OCI-M1 (cell line): ENCODE results near the gene PDZD11.
"Not testable (repeated sequence)": the region's sequence is repeated elsewhere in the genome, so short reads cannot be mapped to it uniquely, and the experiment has no call there.

Experiments
- DNase-seq: peaks from one replicate; lab custom pipeline; 2025; lab: John Stamatoyannopoulos, UW

The PDZD11 gene, protein sequence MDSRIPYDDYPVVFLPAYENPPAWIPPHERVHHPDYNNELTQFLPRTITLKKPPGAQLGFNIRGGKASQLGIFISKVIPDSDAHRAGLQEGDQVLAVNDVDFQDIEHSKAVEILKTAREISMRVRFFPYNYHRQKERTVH

DNA sequence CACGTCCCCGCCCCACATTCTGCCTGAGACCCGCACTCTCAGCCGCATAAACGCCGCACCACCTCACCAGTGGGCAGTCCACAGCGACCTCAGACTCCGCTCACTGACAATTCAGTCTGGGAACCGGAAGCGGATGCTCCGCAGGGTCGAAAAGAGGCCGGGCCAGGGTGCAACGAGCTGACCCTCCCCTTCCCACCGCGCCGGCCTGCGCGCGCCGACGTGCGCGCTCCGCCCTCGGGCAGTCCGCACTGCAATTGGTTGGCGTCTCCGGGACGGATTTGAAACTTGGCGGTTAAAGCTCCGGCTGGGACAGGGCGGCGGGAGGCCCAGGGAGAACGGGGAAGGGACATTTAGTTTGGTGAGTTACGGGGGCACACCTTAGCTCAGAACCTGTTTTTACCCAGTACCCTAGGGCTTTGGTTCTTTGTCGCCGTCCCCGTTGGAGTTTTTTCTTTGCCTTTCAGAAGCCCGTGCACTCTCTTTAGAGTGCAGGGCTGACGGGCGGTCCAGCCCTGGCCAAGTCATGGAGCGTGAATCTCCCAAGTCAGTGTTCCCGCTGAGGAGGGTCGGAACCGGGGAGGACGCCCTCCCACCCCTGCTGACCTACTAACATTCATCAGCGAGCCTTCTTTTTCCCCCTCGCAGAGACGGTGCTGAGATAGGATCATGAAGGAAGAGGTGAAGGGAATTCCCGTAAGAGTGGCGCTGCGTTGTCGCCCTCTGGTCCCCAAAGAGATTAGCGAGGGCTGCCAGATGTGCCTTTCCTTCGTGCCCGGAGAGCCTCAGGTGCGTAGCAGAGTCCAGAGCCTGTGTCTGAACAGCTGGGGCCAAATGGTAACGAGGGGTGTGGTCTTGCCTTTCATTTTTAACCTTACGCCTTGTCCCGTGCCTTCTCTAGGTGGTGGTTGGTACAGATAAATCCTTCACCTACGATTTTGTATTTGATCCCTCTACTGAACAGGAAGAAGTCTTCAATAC, at the start of gene PDZD11, which contains the start of gene KIF4A:
Gene PDZD11, minus strand, starts transcription at position 135 of the 978 bp plus-strand sequence. CDS start 586 bp downstream, outside the sequence.
Gene KIF4A, plus strand, starts transcription at position 312 of the 978 bp plus-strand sequence. Its CDS starts 355 bp downstream, at position 667.
- peak; percentile 92 for DNase-seq

DNA sequence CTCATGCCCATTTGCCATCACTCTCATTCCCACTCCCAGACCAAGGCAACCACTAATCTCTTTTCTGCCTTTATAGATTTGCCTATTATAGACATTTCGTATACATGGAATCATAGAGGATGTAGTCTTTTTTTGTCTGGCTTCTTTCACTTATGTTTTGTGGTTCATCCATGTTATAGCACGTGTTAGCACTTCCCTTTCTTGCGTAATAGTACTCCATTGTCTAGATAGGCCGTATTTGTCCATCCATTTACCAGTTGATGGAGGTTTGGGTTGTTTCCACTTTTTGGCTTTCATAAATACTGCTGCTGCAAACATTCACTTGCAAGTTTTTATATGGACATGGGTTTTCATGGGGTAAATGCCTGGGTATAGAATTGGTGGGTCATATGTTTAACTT, 48.6 kb upstream of the PDZD11 start:
- peak; percentile 2 for DNase-seq

DNA sequence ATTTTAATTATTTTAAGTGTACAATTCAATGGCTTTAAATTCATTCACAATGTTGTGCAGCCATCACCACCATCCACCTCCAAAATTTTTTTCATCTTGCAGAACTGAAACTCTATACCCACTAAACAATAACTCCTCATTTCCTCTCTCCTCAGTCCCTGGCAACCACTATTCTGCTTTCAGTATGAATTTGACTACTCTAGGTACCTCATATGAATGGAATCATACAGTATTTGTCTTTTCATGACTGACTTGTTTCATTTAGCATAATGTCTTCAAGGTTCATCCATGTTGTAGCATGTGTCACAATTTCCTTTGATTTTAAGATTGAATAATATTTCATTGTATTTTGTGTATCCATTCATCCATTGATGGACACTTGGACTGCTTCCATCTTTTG, 47.0 kb upstream of the PDZD11 start:
- DNase-seq: no peak

DNA sequence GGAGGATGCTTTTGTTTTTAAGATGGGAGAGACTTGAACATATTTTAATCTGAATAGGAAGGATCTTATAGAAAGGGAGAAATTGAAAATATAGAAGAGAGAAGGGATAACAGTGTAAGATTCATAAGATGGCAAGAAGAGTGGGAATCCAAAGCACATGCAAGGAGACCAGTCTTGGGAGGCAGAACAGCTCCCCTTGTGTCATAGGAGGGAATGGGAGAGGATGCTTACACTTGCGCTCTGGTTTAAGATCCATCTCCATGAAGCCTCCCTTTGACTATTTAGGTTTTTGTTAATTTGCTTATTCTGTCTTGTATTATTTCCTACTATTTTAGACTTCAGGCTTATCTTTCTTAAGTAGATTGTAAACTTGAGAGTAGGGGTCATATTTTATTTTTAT, 42.9 kb upstream of the PDZD11 start:
- peak; percentile 2 for DNase-seq

DNA sequence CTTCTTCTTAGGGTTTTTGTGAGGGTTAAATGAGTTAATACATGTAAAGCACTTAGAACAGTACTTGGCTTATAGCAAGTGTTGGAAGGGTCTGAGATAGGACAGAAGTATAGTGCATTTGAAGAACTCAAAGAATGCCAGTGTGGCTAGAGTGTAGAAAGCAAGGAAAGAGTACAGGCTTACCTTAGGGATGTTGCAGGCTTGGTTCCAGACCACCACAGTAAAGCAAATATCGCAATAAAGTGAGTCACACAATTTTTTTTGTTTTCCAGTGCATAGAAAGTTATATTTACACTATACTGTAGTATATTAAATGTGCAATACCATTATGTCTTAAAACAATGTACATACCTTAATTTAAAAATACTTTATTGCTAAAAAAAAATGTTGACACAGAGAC, 41.4 kb upstream of the PDZD11 start:
- no peak for DNase-seq

DNA sequence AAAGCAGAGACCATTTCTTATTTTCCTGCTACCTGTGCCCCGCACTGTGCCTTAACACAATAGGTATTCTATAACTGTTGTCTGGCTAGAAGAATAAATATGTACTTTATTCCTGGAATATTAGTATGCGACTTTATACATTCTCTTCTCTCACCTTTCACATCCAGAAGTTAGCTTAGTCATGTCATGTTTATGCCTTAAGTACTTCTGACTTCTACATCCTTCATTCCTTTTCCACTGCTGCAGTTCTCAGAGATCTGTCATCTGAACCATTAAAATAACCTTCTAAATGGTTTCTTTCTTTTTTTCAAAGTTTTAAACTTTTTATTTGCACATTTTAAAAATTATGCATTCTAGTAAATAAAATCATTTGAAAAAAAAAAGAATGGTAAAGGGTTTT, 34.6 kb upstream of the PDZD11 start:
- no peak for DNase-seq

DNA sequence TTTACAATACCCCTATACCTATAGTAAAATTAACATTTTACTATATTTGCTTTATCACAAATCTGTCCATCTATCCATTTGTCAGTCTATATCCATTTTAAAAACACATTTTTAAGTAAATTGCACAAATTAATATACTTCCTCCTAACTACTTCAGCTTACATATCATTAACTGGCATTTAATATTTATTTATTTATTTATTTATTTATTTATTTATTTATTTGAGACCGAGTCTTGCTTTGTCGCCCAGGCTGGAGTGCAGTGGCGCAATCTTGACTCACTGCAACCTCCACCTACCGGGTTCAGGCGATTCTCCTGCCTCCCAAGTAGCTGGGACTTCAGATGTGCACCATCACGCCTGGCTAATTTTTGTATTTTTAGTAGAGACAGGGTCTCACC, 33.9 kb upstream of the PDZD11 start:
- not testable (repeated sequence) for DNase-seq

DNA sequence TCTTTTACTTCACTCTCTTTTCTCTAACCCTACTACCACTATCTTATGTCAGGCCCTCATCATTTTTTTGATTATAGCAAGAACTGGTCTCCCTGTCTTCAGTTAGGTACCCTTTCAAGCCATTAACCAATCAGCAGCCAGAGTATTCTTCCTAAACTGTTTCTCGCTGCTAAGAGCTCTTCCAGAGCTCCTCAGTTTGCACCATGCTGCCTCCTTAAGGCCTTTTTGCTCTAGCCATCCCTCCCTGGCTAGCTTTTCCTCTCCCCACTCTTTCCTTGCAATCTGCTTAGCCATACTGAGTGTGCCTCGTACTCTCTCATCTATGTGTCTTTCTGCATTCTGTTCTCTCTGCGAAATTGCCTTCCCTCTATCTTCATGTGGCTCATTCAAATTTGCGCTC, 33.1 kb upstream of the PDZD11 start:
- no peak for DNase-seq

DNA sequence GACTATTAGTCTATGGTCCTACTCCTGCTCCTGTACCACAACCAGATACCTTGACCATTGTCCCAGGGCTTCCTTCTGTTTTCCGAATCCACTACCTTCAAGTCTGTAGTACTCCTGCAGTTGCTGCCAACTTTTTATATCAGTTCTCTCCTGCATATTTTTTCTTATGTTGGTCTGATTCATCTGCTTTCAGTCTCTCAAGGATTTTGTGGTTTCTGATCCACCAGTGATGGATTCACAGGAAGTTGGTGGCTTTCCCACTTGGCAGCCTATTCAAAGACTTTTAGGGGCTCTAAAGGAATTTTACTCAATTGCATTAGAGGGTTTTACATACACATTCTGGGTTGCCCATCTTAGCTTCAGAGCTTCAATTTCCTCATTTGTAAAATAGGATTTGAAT, 23.8 kb upstream of the PDZD11 start:
- DNase-seq: no peak

DNA sequence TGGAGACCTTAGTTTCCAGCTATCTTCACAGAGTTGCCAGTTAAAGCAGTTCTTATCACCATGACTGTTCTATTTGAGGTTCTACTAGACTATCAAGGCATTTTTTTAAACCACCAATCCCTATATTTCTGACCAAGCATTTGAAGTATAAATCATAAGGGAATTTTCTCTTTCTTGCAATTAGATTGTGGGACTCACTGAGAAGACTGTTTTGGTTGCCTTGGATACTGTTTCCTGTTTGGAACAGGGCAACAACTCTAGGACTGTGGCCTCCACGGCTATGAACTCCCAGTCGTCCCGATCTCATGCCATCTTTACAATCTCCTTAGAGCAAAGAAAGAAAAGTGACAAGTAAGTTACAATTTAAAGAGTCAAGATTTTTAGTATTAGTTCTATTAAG, 12.0 kb upstream of the PDZD11 start:
- no peak for DNase-seq

DNA sequence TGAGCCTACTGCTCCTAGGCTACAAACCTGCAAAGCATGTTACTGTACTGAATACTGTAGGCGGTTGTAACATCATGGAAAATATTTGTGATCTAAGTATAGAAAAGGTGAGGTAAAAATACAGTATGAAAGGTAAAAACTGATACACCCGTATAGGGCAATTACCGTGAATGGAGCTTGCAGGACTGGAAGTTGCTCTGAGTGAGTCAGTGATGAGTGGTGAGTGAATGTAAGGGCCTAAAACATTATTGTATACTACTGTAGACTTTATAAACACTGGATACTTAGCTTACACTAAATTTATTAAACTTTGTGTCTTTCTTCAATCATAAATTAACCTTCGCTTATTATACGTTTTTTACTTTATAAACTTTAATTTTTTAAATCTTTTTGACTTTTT, 3.9 kb upstream of the PDZD11 start:
- DNase-seq: no peak

DNA sequence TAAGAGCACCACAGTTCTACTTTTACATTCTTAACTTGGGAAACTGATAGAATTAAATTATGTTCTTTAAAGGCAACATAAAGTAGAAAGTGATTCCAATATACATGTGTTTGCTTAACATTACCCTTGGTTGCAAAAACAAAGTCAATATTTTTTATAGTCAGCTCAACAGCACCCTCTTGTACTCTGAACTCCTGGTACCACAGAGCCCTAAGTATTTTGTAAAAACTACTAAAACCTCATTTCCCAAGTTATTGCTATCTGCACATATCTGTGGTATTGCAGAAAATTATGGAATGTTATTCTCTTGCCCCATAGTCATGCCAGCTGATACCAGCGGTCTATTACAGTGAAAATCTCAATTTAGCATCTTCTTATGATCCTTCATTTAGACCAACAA, 3.1 kb upstream of the PDZD11 start:
- no peak for DNase-seq

DNA sequence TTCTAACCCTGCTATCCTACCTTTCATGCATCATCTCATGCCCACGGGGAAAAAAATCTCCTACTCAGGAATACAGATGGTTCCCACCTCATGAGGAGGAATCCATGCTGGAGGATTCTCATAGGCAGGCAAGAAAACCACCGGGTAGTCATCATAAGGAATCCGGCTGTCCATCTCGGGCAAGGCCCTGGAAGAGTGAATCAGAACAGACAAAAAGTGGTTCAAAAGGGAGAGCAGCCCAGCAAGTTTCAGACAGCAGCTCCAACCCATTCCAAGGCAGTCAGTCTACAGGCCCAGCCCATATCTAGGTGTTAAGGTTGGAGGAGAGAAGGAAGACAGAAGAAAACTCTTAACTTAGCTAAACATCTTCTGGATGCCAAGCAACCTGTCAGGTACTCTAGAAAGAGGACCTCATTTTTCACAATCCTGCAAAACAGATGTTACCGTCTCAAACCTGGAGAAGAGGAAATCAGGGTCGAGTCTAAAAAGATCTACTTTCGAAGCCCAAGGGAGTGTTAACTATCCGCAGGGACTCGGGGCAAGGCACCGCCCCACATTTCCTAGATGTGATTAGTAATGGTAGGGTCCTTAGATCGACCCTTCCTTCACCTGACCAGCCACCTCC, 447 bp downstream of the PDZD11 start:
- DNase-seq: no peak

DNA sequence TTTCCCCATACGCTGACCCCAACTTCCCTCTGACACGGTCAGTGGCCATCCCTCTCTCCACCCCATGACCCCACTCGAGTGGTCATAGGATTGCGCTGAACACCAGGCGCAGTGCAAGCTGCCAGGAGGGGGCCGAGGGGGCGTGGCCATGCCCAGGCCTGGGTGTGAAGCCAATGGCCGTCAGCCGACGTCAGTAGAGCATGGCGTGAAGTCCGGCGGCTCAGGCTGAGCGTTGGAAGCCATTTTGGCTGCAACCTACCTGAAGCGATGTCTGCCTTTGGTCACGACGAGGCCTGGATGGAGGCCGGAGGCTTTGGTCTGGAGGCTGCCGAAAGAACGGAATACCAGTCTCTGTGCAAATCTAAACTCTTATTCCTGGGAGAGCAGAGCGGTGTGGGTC, 7.8 kb downstream of the PDZD11 start, which contains the start of gene RAB41:
Gene RAB41, plus strand, starts transcription at position 222 of the 400 bp plus-strand sequence. Its CDS starts 46 bp downstream, at position 268.
- DNase-seq: no peak

DNA sequence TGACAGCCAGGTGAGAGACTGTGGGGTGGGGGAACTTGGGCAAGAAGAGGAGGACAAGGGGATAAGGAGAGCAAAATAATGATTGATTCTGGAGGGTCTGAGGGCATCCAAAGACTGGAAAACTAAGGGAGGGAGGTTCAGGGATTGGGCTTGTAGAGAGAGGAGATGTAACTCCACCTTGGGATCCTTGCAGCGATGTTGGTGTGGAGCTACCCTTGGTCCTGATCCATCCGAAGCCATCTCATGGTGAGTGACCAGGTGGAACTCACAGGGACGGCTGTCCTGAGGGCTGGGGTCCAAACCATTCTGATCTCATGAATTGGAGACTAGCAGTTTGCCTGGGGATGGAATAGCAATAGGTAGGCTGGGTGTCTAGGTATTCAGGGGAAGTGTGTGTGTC, 9.2 kb downstream of the PDZD11 start:
- DNase-seq: no peak

DNA sequence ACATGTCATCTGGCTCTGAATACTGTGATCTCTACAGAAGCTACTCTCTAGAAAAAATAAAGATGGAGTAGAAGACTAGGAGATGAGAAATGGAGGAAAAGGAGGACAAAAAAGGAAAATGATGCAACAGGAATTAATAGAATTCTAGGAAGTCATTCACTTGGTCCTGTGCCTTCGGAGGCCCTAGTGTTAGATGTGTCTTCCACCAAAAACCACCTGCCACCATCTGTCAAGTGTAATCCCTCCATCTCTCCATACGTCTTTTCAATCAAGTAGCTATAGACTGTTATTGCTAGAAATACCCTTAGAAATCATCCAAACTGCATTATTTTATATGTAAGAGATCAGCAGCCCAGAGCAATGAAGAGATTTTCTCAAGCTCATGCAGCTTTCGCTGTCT, 10.6 kb downstream of the PDZD11 start:
- no peak for DNase-seq

DNA sequence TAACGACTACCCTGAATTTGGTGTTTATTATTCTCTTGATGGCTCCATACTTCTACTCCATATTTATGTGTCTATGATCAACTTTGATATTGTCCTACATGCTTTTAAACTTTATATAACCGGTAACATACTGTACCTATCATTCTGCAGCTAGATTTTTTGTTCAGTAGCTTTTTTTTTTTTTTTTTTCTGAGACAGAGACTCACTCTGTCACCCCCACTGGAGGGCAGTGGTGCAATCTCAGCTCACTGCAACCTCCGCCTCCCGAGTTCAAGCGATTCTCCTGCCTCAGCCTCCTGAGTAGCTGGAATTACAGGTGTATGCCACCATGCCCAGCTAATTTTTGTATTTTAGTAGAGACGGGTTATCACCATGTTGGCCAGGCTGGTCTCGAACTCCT, 15.7 kb downstream of the PDZD11 start:
- DNase-seq: not testable (repeated sequence)

DNA sequence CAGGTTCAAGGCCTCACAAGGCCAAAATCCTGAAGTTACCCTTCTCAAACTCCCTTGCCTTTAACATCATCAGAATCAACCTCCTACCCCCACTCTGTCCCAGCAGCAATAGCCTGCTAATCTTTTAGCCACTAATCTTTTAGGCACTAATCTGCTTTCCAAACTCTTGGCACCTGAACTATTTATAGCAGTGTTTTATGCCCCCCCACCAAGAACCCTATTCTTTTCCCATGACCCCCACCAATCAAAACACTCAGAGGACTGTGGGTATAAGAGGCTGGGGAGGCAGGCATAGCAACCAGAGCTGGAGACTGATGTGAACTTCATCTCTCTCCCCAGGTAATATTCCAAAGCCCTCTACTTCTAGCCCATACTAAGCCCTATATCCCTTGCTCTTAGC, 21.7 kb downstream of the PDZD11 start, which contains the start of gene ARR3:
Gene ARR3, plus strand, starts transcription at position 301 of the 400 bp plus-strand sequence. CDS start 1,052 bp downstream, outside the sequence.
- DNase-seq: no peak

DNA sequence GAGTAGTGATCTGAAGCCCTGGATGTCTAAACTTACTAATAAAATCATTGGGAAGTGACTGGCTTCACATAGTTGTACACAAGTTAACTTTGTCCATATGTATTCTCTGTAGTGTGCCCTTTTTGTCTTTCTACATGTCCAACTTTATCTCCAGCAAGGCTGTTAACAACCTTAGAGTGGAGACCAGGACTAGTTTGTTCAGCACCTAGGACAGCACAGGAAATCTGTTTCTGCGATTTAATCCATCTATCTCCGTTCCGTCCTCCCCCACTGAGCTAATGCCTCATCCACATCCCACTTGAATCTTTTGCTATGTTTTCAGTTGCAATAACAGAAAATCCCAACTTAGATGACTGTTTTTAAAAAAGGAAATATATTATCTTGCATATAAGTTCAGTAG, 24.9 kb downstream of the PDZD11 start:
- DNase-seq: peak; percentile 1

DNA sequence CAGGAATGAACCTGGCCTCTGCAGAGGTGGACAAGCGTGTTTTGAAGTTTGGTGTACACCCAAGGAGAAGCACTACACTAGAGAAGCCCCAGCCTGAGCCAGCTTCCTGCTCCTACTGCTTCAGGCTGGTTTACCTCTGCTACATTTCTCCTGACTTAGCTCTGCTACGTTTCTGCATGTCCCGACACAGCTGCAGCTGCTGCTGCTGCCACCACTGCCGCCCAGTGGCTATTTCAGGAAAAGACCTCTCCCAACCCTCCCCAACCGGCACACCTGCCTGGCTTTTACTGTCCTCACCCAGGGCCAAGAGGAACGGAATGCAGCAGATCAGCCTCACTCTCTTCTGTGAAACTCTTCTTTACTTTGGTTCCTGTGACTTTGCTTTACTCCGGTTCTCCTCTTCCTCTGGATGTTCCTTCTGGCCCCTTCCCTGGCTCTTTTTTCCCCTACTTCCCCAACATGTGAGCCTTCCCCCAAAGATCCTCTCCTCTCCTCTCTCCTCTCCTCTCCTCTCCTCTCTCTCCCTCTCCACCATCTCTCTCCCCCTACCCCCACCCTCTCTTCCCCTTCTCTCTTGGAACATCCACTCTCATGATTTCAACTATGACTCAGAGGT, 26.7 kb downstream of the PDZD11 start:
- peak; percentile 58 for DNase-seq

DNA sequence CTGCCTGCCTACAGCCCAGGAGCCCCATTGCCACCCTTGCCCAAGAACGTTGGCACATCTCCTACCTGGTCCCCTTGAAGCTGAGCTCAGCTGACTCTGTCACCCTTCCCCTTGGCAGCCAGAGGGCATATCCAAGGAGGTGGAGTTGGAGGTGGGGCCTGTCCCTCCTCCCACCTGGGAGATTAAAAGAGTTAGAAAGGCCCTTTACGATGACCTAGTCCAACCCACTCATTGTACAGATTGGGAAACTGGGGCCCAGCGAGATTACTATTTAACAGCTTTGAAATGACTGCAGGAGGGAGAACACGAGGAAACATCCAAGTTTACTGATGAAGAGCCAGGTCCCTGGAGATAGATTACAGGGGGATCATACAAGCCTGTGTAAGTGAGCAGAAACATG, 29.6 kb downstream of the PDZD11 start, which contains the start of gene P2RY4:
Gene P2RY4, minus strand, starts transcription at position 101 of the 400 bp plus-strand sequence. CDS start 580 bp downstream, outside the sequence.
- no peak for DNase-seq
